Measurements from ENCODE around the gene HBS1L.
A peak's percentile ranks its signal among the peaks of the same experiment; 100 is the strongest.
"Not testable (repeated sequence)": the region's sequence is repeated elsewhere in the genome, so short reads cannot be mapped to it uniquely, and the experiment has no call there.

HBS1L gene

DNA sequence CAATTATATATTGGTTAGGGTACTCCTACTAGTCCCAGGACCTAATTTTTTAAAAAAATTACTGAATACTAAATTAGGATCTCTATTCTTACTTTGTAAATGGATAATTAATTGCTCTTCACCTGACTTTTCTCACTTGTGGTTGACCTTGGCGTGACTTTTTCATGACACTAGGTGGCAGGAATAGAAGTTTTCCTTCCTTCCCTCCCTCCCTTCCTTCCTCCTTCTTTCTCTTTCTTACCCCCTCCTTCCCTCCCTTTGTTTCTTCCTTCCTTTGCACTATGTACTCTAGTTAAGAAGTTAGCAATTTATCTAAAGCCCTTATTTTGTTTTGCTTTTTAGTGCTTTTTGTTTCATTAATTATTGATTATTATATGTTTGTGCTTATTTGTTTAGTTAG is 20.4 kb upstream of the HBS1L start:
- DNase-seq (ENCODE audit: low spot score): no peak

GRCh38 chr6:135073756-135074393 is 19.3 kb upstream of the HBS1L start:
- DNase-seq (ENCODE audit: low spot score): no peak

- DNase-seq (ENCODE audit: low spot score): no peak
Measured at GRCh38 chr6:135073217-135073616, 18.6 kb upstream of the HBS1L start.

GRCh38 chr6:135072753-135073152 is 18.1 kb upstream of the HBS1L start:
- DNase-seq (ENCODE audit: low spot score): no peak

DNA sequence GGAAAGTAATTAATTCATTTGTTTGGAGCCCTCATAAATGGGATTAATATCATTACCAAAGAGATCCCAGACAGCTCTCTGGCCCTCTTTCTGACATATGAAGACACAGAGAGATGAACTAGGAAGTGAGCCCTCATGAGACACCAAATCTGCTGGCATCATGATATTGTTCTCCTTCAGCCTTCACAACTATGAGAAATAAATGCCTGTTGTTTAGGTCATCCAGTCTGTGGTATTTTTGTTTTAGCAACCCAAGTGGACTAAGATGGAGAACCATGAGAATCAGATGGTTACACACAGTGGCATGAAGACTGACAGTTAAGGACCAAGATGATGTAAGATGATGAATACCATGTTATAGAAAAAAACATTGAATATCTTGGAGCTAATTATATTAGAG is 16.9 kb upstream of the HBS1L start:
- DNase-seq (ENCODE audit: low spot score): no peak

- no peak for DNase-seq (ENCODE audit: low spot score)
Measured at GRCh38 chr6:135067911-135068310, 13.3 kb upstream of the HBS1L start.

DNA sequence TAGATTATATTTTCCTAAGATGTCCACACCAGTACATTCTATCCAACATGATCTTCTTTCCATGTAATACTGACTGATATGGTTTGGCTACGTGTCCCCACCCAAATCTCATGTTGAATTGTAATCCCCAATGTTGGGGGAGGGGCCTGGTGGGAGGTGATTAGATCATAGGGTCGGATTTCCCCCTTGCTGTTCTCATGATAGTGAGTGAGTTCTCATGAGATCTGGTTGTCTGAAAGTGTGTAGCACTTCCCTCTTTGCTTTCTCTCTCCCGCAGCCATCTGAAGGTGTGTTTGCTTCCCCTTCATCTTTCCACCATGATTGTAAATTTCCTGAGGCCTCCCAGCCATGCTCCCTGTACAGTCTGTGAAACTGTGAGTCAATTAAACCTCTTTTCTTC is 12.2 kb upstream of the HBS1L start:
- no peak for DNase-seq (ENCODE audit: low spot score)

GRCh38 chr6:135066397-135066796 is 11.8 kb upstream of the HBS1L start:
- no peak for DNase-seq (ENCODE audit: low spot score)

GRCh38 chr6:135064586-135064985 is 10.0 kb upstream of the HBS1L start:
- DNase-seq (ENCODE audit: low spot score): no peak

DNA sequence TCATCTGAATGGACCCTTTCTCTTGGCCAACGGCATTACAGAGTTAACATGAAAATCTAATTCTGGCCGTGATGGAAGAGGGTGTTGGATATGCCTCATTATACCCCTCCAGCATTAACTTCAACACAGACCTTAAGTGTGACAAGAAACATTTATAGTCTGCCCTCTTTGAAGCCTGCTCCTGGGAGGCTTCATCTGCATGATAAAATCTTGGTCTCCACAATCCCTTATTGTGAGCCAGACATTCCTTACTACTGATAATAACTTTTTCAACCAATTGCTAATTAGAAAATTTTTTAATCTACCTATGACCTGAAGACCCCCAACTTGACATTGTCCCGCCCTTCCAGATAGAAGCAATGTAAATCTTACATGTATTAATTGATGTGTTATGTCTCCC is 9.3 kb upstream of the HBS1L start:
- no peak for DNase-seq (ENCODE audit: low spot score)

DNA sequence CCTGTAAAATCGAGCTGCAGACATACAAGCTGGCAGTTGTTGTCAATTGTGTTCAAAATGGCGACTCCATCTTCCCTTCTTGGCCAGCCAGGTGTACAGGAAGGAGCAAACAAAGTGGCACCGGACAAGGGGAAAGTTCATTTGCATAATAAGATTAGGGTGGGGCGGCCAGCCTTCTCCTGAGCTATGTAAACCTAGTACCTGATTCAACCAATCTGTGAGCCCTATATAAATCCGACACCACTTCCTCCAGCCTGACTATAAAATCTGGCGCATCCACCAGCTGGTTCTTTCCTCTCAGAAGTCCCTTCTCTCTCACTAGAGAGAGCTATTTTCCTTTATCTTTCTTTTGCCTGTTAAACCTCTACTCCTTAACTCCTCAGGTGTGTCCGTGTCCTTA is 8.1 kb upstream of the HBS1L start:
- DNase-seq (ENCODE audit: low spot score): no peak

GRCh38 chr6:135060076-135060475 is 5.5 kb upstream of the HBS1L start:
- no peak for DNase-seq (ENCODE audit: low spot score)

- not testable (repeated sequence) for DNase-seq (ENCODE audit: low spot score)
Measured at GRCh38 chr6:135058299-135058698, 3.7 kb upstream of the HBS1L start.

- no peak for DNase-seq (ENCODE audit: low spot score)
Measured at GRCh38 chr6:135056632-135057031, 2.0 kb upstream of the HBS1L start.

GRCh38 chr6:135054226-135054568 is 425 bp downstream of the HBS1L start:
- DNase-seq (ENCODE audit: low spot score): no peak

DNA sequence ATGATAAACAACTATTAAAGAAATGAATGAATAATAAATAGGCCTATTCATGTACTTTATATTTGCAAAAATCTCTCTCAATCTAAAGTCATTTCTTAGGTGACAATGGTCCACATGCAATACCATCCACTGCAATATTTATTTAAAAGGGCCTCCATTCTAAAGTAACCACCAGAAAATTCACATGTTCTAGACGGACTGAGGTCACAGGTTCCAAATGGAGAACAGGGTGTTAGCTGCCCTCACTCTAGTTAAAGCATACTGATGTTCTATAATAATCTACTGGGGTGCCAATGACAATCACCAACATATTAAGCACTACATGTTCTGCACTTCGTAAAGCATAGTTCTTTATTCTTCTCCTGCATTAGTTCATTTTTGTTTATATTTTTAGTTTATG is 1.2 kb downstream of the HBS1L start:
- no peak for DNase-seq (ENCODE audit: low spot score)

- no peak for DNase-seq (ENCODE audit: low spot score)
Measured at GRCh38 chr6:135052939-135053338, 1.7 kb downstream of the HBS1L start.

GRCh38 chr6:135048915-135049314 is 5.7 kb downstream of the HBS1L start:
- no peak for DNase-seq (ENCODE audit: low spot score)

DNA sequence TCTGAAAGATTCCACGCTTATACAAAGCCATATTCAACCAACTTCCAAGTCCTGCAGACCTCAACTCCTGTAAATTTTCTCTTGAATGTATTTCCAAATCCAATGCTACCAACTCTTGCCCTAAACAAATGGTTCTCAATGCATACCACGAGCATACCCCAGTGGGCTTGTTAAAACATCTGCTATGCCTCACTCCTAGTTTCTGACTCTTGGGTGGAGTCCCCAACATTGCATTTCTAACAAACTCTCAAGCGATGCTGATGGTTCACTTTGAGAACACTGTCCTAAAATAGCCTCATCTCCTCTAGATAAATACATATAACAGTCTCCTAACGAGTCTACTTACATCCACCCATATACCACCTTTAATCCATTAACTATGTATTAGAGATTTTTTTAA is 7.3 kb downstream of the HBS1L start:
- DNase-seq (ENCODE audit: low spot score): no peak

DNA sequence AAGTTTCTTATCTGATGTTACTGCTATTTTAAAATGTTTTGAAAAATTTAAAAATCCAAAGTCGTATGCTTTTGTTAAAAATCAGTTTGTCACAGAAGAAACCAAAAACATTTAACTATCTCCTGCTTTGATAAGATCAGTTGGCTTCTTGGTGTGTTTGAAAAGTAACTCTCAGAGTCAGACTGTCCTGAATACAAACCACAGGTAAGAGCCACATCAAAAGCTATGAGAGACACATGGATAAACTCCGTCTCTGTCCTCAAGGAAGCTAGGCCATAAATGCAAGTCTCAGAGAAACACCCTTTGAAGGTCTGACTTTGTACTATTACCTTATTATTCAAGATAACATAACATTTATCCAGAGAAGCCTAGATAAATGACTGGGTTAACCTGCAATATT is 7.7 kb downstream of the HBS1L start:
- DNase-seq (ENCODE audit: low spot score): no peak

GRCh38 chr6:135044639-135045038 is 10.0 kb downstream of the HBS1L start:
- no peak for DNase-seq (ENCODE audit: low spot score)

DNA sequence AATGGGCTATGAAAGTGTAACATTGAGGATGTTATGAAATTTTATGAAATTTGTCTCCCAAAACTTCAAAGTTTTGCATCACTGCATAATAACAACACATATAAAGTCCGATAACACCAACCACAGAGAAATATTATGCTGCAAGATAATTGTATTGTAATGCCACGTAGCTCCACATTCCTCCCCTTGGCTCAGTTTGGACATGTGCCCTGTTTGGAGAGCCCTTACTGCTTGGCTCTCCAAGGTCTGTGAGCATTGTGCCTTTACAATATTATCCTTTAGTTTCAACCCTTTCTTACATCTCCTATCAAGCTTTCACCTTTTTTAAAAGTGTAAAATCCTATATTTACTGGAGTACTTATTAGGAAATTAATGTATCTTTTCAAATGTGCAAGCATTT is 10.8 kb downstream of the HBS1L start:
- DNase-seq (ENCODE audit: low spot score): no peak

DNA sequence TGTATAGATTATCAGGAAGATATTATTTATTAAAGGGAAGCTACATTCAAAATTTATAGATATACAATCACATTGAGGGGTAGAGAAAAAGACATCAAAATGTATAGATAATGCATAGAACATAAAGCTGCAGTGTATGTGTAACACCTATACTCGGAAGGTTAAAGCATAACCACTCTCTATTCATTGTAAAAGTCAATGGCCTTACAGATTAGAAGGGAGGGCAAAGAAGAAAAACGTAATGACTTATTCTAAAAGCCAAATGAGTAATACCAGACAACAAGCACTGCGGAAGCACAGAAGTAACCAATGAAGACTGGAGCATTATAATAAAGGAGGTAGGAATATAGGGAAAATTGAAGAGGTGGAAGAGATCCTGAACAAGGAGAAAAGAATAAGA is 11.3 kb downstream of the HBS1L start:
- DNase-seq (ENCODE audit: low spot score): no peak

- DNase-seq (ENCODE audit: low spot score): peak; percentile 45
Measured at GRCh38 chr6:135038335-135038734, 16.3 kb downstream of the HBS1L start.

DNA sequence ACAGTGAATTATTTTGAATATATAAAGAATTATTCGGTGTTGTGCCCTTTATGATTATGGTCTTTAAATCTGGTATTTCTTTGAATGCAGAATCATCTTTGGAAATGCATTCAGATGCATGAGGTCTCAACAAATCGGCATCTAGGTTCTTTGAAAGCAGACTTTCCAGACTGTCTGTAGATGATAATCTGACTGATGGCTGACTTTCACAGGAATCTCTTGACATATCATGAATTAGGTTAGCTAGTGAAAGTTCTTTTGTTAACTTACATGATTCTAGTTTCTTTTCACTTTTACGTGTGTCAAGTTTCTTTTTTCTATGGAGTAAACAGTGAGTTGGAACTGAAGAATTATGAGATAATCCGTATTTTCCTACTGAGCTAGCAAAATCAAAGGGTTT is 17.1 kb downstream of the HBS1L start:
- DNase-seq (ENCODE audit: low spot score): no peak
